ENCODE results near the gene KIRREL3.

KIRREL3 gene

GRCh38 chr11:126407101-126407521 is 593.5 kb downstream of the KIRREL3 start:
- no peaks in the 10 kb centered on the region for H3K27me3 ChIP-seq (ENCODE audit: control insufficient read depth in 2 of 2, insufficient read depth in 2 of 2, low read length in 2 of 2)
- peaks cover 21 to 74% of the 10 kb centered on the region in 2 donors for H3K4me1 ChIP-seq (ENCODE audit: control insufficient read depth in 2 of 2, insufficient read depth in 2 of 2, low read length in 2 of 2)
- peak overlapping the region; percentile 51 to 72 for H3K4me3 ChIP-seq (ENCODE audit: low read length in 2 of 2)
- no peaks in the 10 kb centered on the region for H3K9me3 ChIP-seq (ENCODE audit: control insufficient read depth in 2 of 2, low read length in 2 of 2)
- H3K36me3 ChIP-seq (ENCODE audit: control insufficient read depth in 2 of 2, insufficient read depth in 2 of 2, low read length in 2 of 2), result peaks cover 19 to 39% of the 10 kb centered on the region in 2 donors
- peak overlapping the region in 1 of 2 donors; percentile 89 for H3K9ac ChIP-seq (ENCODE audit: low read depth in 1 of 2, low read length in 2 of 2)
- H3K27ac ChIP-seq (ENCODE audit: low read depth in 2 of 2, low read length in 2 of 2), result peak overlapping the region; percentile 43 to 94

GRCh38 chr11:126406368-126406767 is 594.2 kb downstream of the KIRREL3 start:
- peak overlapping the region; percentile 82 to 94 for H3K27ac ChIP-seq (ENCODE audit: low read depth in 2 of 2, low read length in 2 of 2)
- no peaks in the 10 kb centered on the region for H3K9me3 ChIP-seq (ENCODE audit: control insufficient read depth in 2 of 2, low read length in 2 of 2)
- peaks cover 21 to 67% of the 10 kb centered on the region in 2 donors for H3K4me1 ChIP-seq (ENCODE audit: control insufficient read depth in 2 of 2, insufficient read depth in 2 of 2, low read length in 2 of 2)
- H3K9ac ChIP-seq (ENCODE audit: low read depth in 1 of 2, low read length in 2 of 2), result peak overlapping the region; percentile 63 to 89
- H3K36me3 ChIP-seq (ENCODE audit: control insufficient read depth in 2 of 2, insufficient read depth in 2 of 2, low read length in 2 of 2), result peaks cover 19 to 34% of the 10 kb centered on the region in 2 donors
- peak overlapping the region; percentile 51 to 72 for H3K4me3 ChIP-seq (ENCODE audit: low read length in 2 of 2)
- H3K27me3 ChIP-seq (ENCODE audit: control insufficient read depth in 2 of 2, insufficient read depth in 2 of 2, low read length in 2 of 2), result no peaks in the 10 kb centered on the region

GRCh38 chr11:126405906-126406305 is 594.7 kb downstream of the KIRREL3 start:
- Histone ChIP-seq H3K27ac (ENCODE audit: low read depth in 2 of 2, low read length in 2 of 2) (peak overlapping the region; percentile 82 to 94), H3K36me3 (ENCODE audit: control insufficient read depth in 2 of 2, insufficient read depth in 2 of 2, low read length in 2 of 2) (peaks cover 18 to 32% of the 10 kb centered on the region in 2 donors), H3K27me3 (ENCODE audit: control insufficient read depth in 2 of 2, insufficient read depth in 2 of 2, low read length in 2 of 2) (no peaks in the 10 kb centered on the region), H3K4me1 (ENCODE audit: control insufficient read depth in 2 of 2, insufficient read depth in 2 of 2, low read length in 2 of 2) (peaks cover 21 to 64% of the 10 kb centered on the region in 2 donors), H3K9ac (ENCODE audit: low read depth in 1 of 2, low read length in 2 of 2) (peak overlapping the region; percentile 63 to 89), H3K4me3 (ENCODE audit: low read length in 2 of 2) (peak overlapping the region; percentile 51 to 72), H3K9me3 (ENCODE audit: control insufficient read depth in 2 of 2, low read length in 2 of 2) (no peaks in the 10 kb centered on the region)

- peak overlapping the region; percentile 51 to 72 for H3K4me3 ChIP-seq (ENCODE audit: low read length in 2 of 2)
- H3K36me3 ChIP-seq (ENCODE audit: control insufficient read depth in 2 of 2, insufficient read depth in 2 of 2, low read length in 2 of 2), result peaks cover 16 to 32% of the 10 kb centered on the region in 2 donors
- H3K27me3 ChIP-seq (ENCODE audit: control insufficient read depth in 2 of 2, insufficient read depth in 2 of 2, low read length in 2 of 2), result no peaks in the 10 kb centered on the region
- H3K9ac ChIP-seq (ENCODE audit: low read depth in 1 of 2, low read length in 2 of 2), result peak overlapping the region; percentile 32 to 89
- H3K4me1 ChIP-seq (ENCODE audit: control insufficient read depth in 2 of 2, insufficient read depth in 2 of 2, low read length in 2 of 2), result peaks cover 21 to 59% of the 10 kb centered on the region in 2 donors
- H3K27ac ChIP-seq (ENCODE audit: low read depth in 2 of 2, low read length in 2 of 2), result peak overlapping the region; percentile 82 to 94
- no peaks in the 10 kb centered on the region for H3K9me3 ChIP-seq (ENCODE audit: control insufficient read depth in 2 of 2, low read length in 2 of 2)
These were observed 595.2 kb downstream of the KIRREL3 start for GRCh38 chr11:126405374-126405773.

GRCh38 chr11:126404367-126404766 is 596.2 kb downstream of the KIRREL3 start:
- Histone ChIP-seq H3K27me3 (ENCODE audit: control insufficient read depth in 2 of 2, insufficient read depth in 2 of 2, low read length in 2 of 2) (no peaks in the 10 kb centered on the region), H3K4me1 (ENCODE audit: control insufficient read depth in 2 of 2, insufficient read depth in 2 of 2, low read length in 2 of 2) (peaks cover 21 to 55% of the 10 kb centered on the region in 2 donors), H3K36me3 (ENCODE audit: control insufficient read depth in 2 of 2, insufficient read depth in 2 of 2, low read length in 2 of 2) (peaks cover 16 to 25% of the 10 kb centered on the region in 2 donors), H3K4me3 (ENCODE audit: low read length in 2 of 2) (no peak overlapping the region), H3K9me3 (ENCODE audit: control insufficient read depth in 2 of 2, low read length in 2 of 2) (no peaks in the 10 kb centered on the region), H3K9ac (ENCODE audit: low read depth in 1 of 2, low read length in 2 of 2) (peak overlapping the region; percentile 3 to 17), H3K27ac (ENCODE audit: low read depth in 2 of 2, low read length in 2 of 2) (peak overlapping the region; percentile 82 to 94)

- peaks cover 13 to 18% of the 10 kb centered on the region in 2 donors for H3K36me3 ChIP-seq (ENCODE audit: control insufficient read depth in 2 of 2, insufficient read depth in 2 of 2, low read length in 2 of 2)
- no peaks in the 10 kb centered on the region for H3K9me3 ChIP-seq (ENCODE audit: control insufficient read depth in 2 of 2, low read length in 2 of 2)
- no peaks in the 10 kb centered on the region for H3K27me3 ChIP-seq (ENCODE audit: control insufficient read depth in 2 of 2, insufficient read depth in 2 of 2, low read length in 2 of 2)
- H3K27ac ChIP-seq (ENCODE audit: low read depth in 2 of 2, low read length in 2 of 2), result peak overlapping the region; percentile 75 to 87
- H3K4me3 ChIP-seq (ENCODE audit: low read length in 2 of 2), result no peak overlapping the region
- H3K4me1 ChIP-seq (ENCODE audit: control insufficient read depth in 2 of 2, insufficient read depth in 2 of 2, low read length in 2 of 2), result peaks cover 21 to 48% of the 10 kb centered on the region in 2 donors
- peak overlapping the region in 1 of 2 donors; percentile 24 for H3K9ac ChIP-seq (ENCODE audit: low read depth in 1 of 2, low read length in 2 of 2)
These were observed 596.9 kb downstream of the KIRREL3 start for GRCh38 chr11:126403658-126404057.

GRCh38 chr11:126403022-126403581 is 597.5 kb downstream of the KIRREL3 start:
- Histone ChIP-seq H3K9ac (ENCODE audit: low read depth in 1 of 2, low read length in 2 of 2) (peak overlapping the region in 1 of 2 donors; percentile 24), H3K27ac (ENCODE audit: low read depth in 2 of 2, low read length in 2 of 2) (peak overlapping the region; percentile 75 to 87), H3K27me3 (ENCODE audit: control insufficient read depth in 2 of 2, insufficient read depth in 2 of 2, low read length in 2 of 2) (no peaks in the 10 kb centered on the region), H3K9me3 (ENCODE audit: control insufficient read depth in 2 of 2, low read length in 2 of 2) (no peaks in the 10 kb centered on the region), H3K4me1 (ENCODE audit: control insufficient read depth in 2 of 2, insufficient read depth in 2 of 2, low read length in 2 of 2) (peaks cover 21 to 42% of the 10 kb centered on the region in 2 donors), H3K36me3 (ENCODE audit: control insufficient read depth in 2 of 2, insufficient read depth in 2 of 2, low read length in 2 of 2) (peaks cover 9 to 12% of the 10 kb centered on the region in 2 donors), H3K4me3 (ENCODE audit: low read length in 2 of 2) (peak overlapping the region in 1 of 2 donors; percentile 19)

- H3K27me3 ChIP-seq (ENCODE audit: control insufficient read depth in 2 of 2, insufficient read depth in 2 of 2, low read length in 2 of 2), result no peaks in the 10 kb centered on the region
- peaks cover 21 to 28% of the 10 kb centered on the region in 2 donors for H3K4me1 ChIP-seq (ENCODE audit: control insufficient read depth in 2 of 2, insufficient read depth in 2 of 2, low read length in 2 of 2)
- no peak overlapping the region for H3K27ac ChIP-seq (ENCODE audit: low read depth in 2 of 2, low read length in 2 of 2)
- H3K36me3 ChIP-seq (ENCODE audit: control insufficient read depth in 2 of 2, insufficient read depth in 2 of 2, low read length in 2 of 2), result no peaks in the 10 kb centered on the region
- H3K9ac ChIP-seq (ENCODE audit: low read depth in 1 of 2, low read length in 2 of 2), result no peak overlapping the region
- no peak overlapping the region for H3K4me3 ChIP-seq (ENCODE audit: low read length in 2 of 2)
- H3K9me3 ChIP-seq (ENCODE audit: control insufficient read depth in 2 of 2, low read length in 2 of 2), result no peaks in the 10 kb centered on the region
These were observed 600.1 kb downstream of the KIRREL3 start for GRCh38 chr11:126400479-126400878.

GRCh38 chr11:126400019-126400418 is 600.6 kb downstream of the KIRREL3 start:
- H3K27me3 ChIP-seq (ENCODE audit: control insufficient read depth in 2 of 2, insufficient read depth in 2 of 2, low read length in 2 of 2), result no peaks in the 10 kb centered on the region
- H3K9me3 ChIP-seq (ENCODE audit: control insufficient read depth in 2 of 2, low read length in 2 of 2), result no peaks in the 10 kb centered on the region
- H3K9ac ChIP-seq (ENCODE audit: low read depth in 1 of 2, low read length in 2 of 2), result no peak overlapping the region
- no peak overlapping the region for H3K27ac ChIP-seq (ENCODE audit: low read depth in 2 of 2, low read length in 2 of 2)
- H3K36me3 ChIP-seq (ENCODE audit: control insufficient read depth in 2 of 2, insufficient read depth in 2 of 2, low read length in 2 of 2), result no peaks in the 10 kb centered on the region
- peaks cover 18 to 24% of the 10 kb centered on the region in 2 donors for H3K4me1 ChIP-seq (ENCODE audit: control insufficient read depth in 2 of 2, insufficient read depth in 2 of 2, low read length in 2 of 2)
- H3K4me3 ChIP-seq (ENCODE audit: low read length in 2 of 2), result no peak overlapping the region

- Histone ChIP-seq H3K9ac (ENCODE audit: low read depth in 1 of 2, low read length in 2 of 2) (no peak overlapping the region), H3K27me3 (ENCODE audit: control insufficient read depth in 2 of 2, insufficient read depth in 2 of 2, low read length in 2 of 2) (no peaks in the 10 kb centered on the region), H3K4me3 (ENCODE audit: low read length in 2 of 2) (no peak overlapping the region), H3K4me1 (ENCODE audit: control insufficient read depth in 2 of 2, insufficient read depth in 2 of 2, low read length in 2 of 2) (peaks cover 11 to 12% of the 10 kb centered on the region in 2 donors), H3K36me3 (ENCODE audit: control insufficient read depth in 2 of 2, insufficient read depth in 2 of 2, low read length in 2 of 2) (no peaks in the 10 kb centered on the region), H3K27ac (ENCODE audit: low read depth in 2 of 2, low read length in 2 of 2) (no peak overlapping the region), H3K9me3 (ENCODE audit: control insufficient read depth in 2 of 2, low read length in 2 of 2) (no peaks in the 10 kb centered on the region)
These were observed 601.8 kb downstream of the KIRREL3 start for GRCh38 chr11:126398721-126399120.
